K562 (cell line): ENCODE data around the gene ST6GALNAC2. TPM values are rescaled to one million over a fixed set of nuclear protein-coding genes. Genes with fewer than 3 reads are reported as not detected.

Experiments used
- ATAC-seq: fragments of 200-7000 bp; cut with Tn5 transposase; 3 replicates; pipeline ENCODE4 v1.9.1; 2020; ENCODE audit warnings: moderate library complexity
- BruUV-seq: library from RNA; stranded (reverse); fragments of 400-500 nt; replicated peaks from 2 replicates; lab custom pipeline; 2021; lab: Mats Ljungman, UMichigan
- CTCF ChIA-PET: fragments of 300-600 bp; formaldehyde crosslinking; extraction: SDS; loops from one replicate; lab custom pipeline; 2021; ENCODE audit warnings: low intra/inter-chr PET ratio; lab: Yijun Ruan, JAX
- POLR2A ChIA-PET: fragments of 300-600, 350-650 bp; sonication (Branson Sonifier 250); formaldehyde crosslinking; extraction: SDS; loops from one replicate; lab custom pipeline; 2021; ENCODE audit warnings: antibody characterized with exemption, inconsistent platforms; lab: Yijun Ruan, JAX
- DNase-seq, 4 experiments: peaks; one replicate each; pipeline versions ENCODE4 v3.0.0 to v3.0.0-alpha.2; 2011 to 2018; ENCODE audit warnings: low spot score in 3 of 4, mixed read lengths in 3 of 4; ENCODE audit errors: extremely low read depth in 1 of 4
- FAIRE-seq: peaks from 2 replicates; lab custom pipeline; 2011; peaks lifted over from hg19 to GRCh38; lab: Jason Lieb, UNC
- H2AFZ ChIP-seq: 2 replicates; pipeline ENCODE4 v1.6.0; 2011; ENCODE audit warnings: low read depth, low read length, control low read depth, inconsistent platforms
- H3K27ac ChIP-seq: fragments of 200-600 bp; 3 replicates; pipeline ENCODE4 v1.8.0; 2011; ENCODE audit warnings: low read depth, mild to moderate bottlenecking, control low read depth, inconsistent platforms, low read length, moderate library complexity, mixed read lengths; ENCODE audit errors: extremely low read depth
- H3K27me3 ChIP-seq, 2 experiments: fragments of 300-600 bp in 1 of 2; 2 replicates in 1 of 2; 3 replicates in 1 of 2; pipeline versions ENCODE4 v1.6.0 to v1.8.0; 2011; ENCODE audit warnings: inconsistent platforms in 2 of 2, low read length in 2 of 2, mild to moderate bottlenecking in 1 of 2, mixed read lengths in 1 of 2, moderate library complexity in 1 of 2; ENCODE audit not compliant: control insufficient read depth in 2 of 2, insufficient read depth in 2 of 2
- H3K36me3 ChIP-seq: fragments of 300-600 bp; 3 replicates; pipeline ENCODE4 v1.8.0; 2011; ENCODE audit warnings: mild to moderate bottlenecking, low read length, inconsistent platforms; ENCODE audit not compliant: control insufficient read depth, insufficient read depth
- H3K4me1 ChIP-seq, 2 experiments: fragments of 200-600 bp in 1 of 2; replicated peaks in 1 of 2; 2 replicates in 1 of 2; 3 replicates in 1 of 2; pipeline versions ENCODE4 v1.5.1 to v1.8.0; 2011; ENCODE audit warnings: inconsistent platforms in 2 of 2, low read length in 2 of 2, mild to moderate bottlenecking in 1 of 2, mixed read lengths in 1 of 2, moderate library complexity in 1 of 2; ENCODE audit not compliant: control insufficient read depth in 2 of 2, insufficient read depth in 2 of 2
- H3K4me2 ChIP-seq: 2 replicates; pipeline ENCODE4 v1.6.1; 2011; ENCODE audit warnings: low read length, control low read depth, inconsistent platforms, mixed read lengths; ENCODE audit not compliant: insufficient read depth
- H3K4me3 ChIP-seq: fragments of 200-600 bp; sonication (generic), shearing (Covaris generic); 2 replicates; pipeline ENCODE4 v1.5.1; 2016; ENCODE audit warnings: control low read depth, inconsistent platforms
- H3K79me2 ChIP-seq: fragments of 200-600 bp; 3 replicates; pipeline ENCODE4 v1.8.0; 2011; ENCODE audit warnings: low read length, inconsistent platforms; ENCODE audit not compliant: control insufficient read depth, insufficient read depth
- H3K9ac ChIP-seq, 2 experiments: 2 replicates each; pipeline versions ENCODE4 v1.6.0 to v1.6.1; 2011; ENCODE audit warnings: low read depth in 2 of 2, low read length in 2 of 2, control low read depth in 1 of 2, inconsistent platforms in 1 of 2, mild to moderate bottlenecking in 1 of 2, mixed read lengths in 1 of 2; ENCODE audit not compliant: insufficient read depth in 1 of 2
- H3K9me1 ChIP-seq: one replicate; pipeline ENCODE4 v1.6.0; 2011; ENCODE audit warnings: inconsistent platforms, mild to moderate bottlenecking, low read length, moderate library complexity; ENCODE audit not compliant: control insufficient read depth, insufficient read depth
- H3K9me3 ChIP-seq: replicated peaks from 2 replicates; pipeline ENCODE4 v1.5.1; 2011; ENCODE audit warnings: low read depth, low read length, inconsistent platforms; ENCODE audit not compliant: control insufficient read depth, insufficient read depth
- H4K20me1 ChIP-seq: replicated peaks from 2 replicates; pipeline ENCODE4 v1.6.1; 2011; ENCODE audit warnings: low read length, inconsistent platforms, mixed read lengths; ENCODE audit not compliant: control insufficient read depth, insufficient read depth
- ARHGAP35 ChIP-seq: fragments of 450-650 bp; IDR thresholded peaks from 2 replicates; pipeline ENCODE4 v1.6.1; 2018; ENCODE audit not compliant: partially characterized antibody
- CBFA2T3 ChIP-seq: fragments of 450-650 bp; IDR thresholded peaks from 2 replicates; pipeline ENCODE4 v1.6.1; 2017
- CLOCK ChIP-seq: fragments of 250-450 bp; sonication (Bioruptor Pico); IDR thresholded peaks from 2 replicates; pipeline ENCODE4 v1.4.0; 2020; ENCODE audit warnings: mild to moderate bottlenecking, moderate library complexity, borderline replicate concordance
- DNMT1 ChIP-seq: fragments of 450-650 bp; IDR thresholded peaks from 2 replicates; pipeline ENCODE4 v1.6.1; 2016; ENCODE audit warnings: antibody characterized with exemption, mild to moderate bottlenecking
- EP300 ChIP-seq: IDR thresholded peaks from 2 replicates; pipeline ENCODE4 v1.6.1; 2012; ENCODE audit warnings: low read length, improper control_type of control experiment
- FOXK1 ChIP-seq: sonication (generic); formaldehyde crosslinking; IDR thresholded peaks from 2 replicates; pipeline ENCODE4 v1.8.0; 2022; ENCODE audit warnings: missing genetic modification reagents, mild to moderate bottlenecking, borderline replicate concordance
- JUND ChIP-seq, 2 experiments: IDR thresholded peaks; 2 replicates in 1 of 2; 3 replicates in 1 of 2; pipeline ENCODE4 v1.6.1; 2011; ENCODE audit warnings: borderline replicate concordance in 2 of 2, low read depth in 2 of 2, low read length in 2 of 2, improper control_type of control experiment in 1 of 2, missing biosample characterization in 1 of 2, missing genetic modification characterization in 1 of 2, missing genetic modification reagents in 1 of 2
- MEF2D ChIP-seq: conservative IDR thresholded peaks from 2 replicates; pipeline ENCODE4 v1.6.1; 2016; ENCODE audit warnings: low read depth, missing genetic modification characterization, missing compliant biosample characterization
- MTA1 ChIP-seq: fragments of 450-650 bp; IDR thresholded peaks from 2 replicates; pipeline ENCODE4 v1.6.1; 2017; ENCODE audit warnings: borderline replicate concordance
- NELFE ChIP-seq: IDR thresholded peaks from 2 replicates; pipeline ENCODE4 v1.6.1; 2011; ENCODE audit warnings: mild to moderate bottlenecking; ENCODE audit not compliant: insufficient read depth, insufficient read length
- NEUROD1 ChIP-seq: fragments of 150-350 bp; IDR thresholded peaks from 2 replicates; pipeline ENCODE4 v1.6.1; 2014; ENCODE audit warnings: borderline replicate concordance, low read length, low read depth; ENCODE audit not compliant: partially characterized antibody
- NRF1 ChIP-seq, 2 experiments: fragments of 450-650 bp; IDR thresholded peaks in 1 of 2; conservative IDR thresholded peaks in 1 of 2; 2 replicates each; pipeline ENCODE4 v1.6.1; 2014; ENCODE audit warnings: mild to moderate bottlenecking in 2 of 2
- POLR2B ChIP-seq: fragments of 450-650 bp; IDR thresholded peaks from 2 replicates; pipeline ENCODE4 v1.6.1; 2018; ENCODE audit warnings: low read depth; ENCODE audit not compliant: partially characterized antibody
- POLR2H ChIP-seq: IDR thresholded peaks from 2 replicates; pipeline ENCODE4 v1.6.1; 2016; ENCODE audit warnings: missing genetic modification characterization, low read depth, mild to moderate bottlenecking, control low read depth, missing compliant biosample characterization, moderate library complexity
- PRPF4 ChIP-seq: fragments of 200-400 bp; formaldehyde crosslinking; IDR thresholded peaks from one replicate; pipeline ENCODE4 v1.6.1; 2017; ENCODE audit warnings: low read length, low read depth, mild to moderate bottlenecking; ENCODE audit not compliant: insufficient read depth, poor library complexity, severe bottlenecking
- RAD21 ChIP-seq, 2 experiments: fragments of 250-450 bp in 1 of 2; fragments of 450-650 bp in 1 of 2; sonication (Bioruptor Pico) in 1 of 2; formaldehyde crosslinking in 1 of 2; IDR thresholded peaks in 1 of 2; conservative IDR thresholded peaks in 1 of 2; 2 replicates each; pipeline versions ENCODE4 v1.4.0 to v1.8.0; 2020 to 2022; ENCODE audit warnings: mild to moderate bottlenecking in 2 of 2, moderate library complexity in 1 of 2
- SMARCE1 ChIP-seq: fragments of 450-650 bp; IDR thresholded peaks from 2 replicates; pipeline ENCODE4 v1.7.1; 2016; ENCODE audit warnings: mild to moderate bottlenecking
- SNRNP70 ChIP-seq: fragments of 200-400 bp; formaldehyde crosslinking; optimal IDR thresholded peaks from 2 replicates; pipeline ENCODE3; 2017; ENCODE audit warnings: low read depth, low read length
- TCFL5 ChIP-seq: fragments of 250-450 bp; sonication (Bioruptor Pico); conservative IDR thresholded peaks from 2 replicates; pipeline ENCODE4 v1.6.1; 2021; ENCODE audit warnings: mild to moderate bottlenecking, moderate library complexity, matching md5 sums
- WGBS: fragments of 100-300 bp; shearing (Covaris generic); methylation state at CpG from one replicate; pipeline ENCODE4 v1.1.6; 2016; ENCODE audit warnings: low coverage, mixed read lengths; ENCODE audit not compliant: insufficient coverage; ENCODE audit errors: missing lambda C conversion rate; 5-methylcytosine and 5-hydroxymethylcytosine counted together
- in situ Hi-C: fragments of 300-500 bp; cut with MboI; formaldehyde crosslinking; loops from 4 replicates; pipeline ENCODE4 v1.15.0; 2018; ENCODE audit warnings: inconsistent platforms, mixed read lengths
- intact Hi-C: fragments of 100-400 bp; cut with micrococcal nuclease; formaldehyde crosslinking; loops from 2 replicates; pipeline ENCODE4 v1.14.2; 2022
- polyA plus RNA-seq, 8 experiments: library from polyadenylated mRNA; depleted of rRNA in 4 of 8; stranded (reverse) in 5 of 8; unstranded in 3 of 8; fragments of >200 nt; fragmentation: Nextera tagmentation in 2 of 8; fragmentation: Illumina TruSeq in 1 of 8; extraction: Ambion mirVana in 2 of 8; extraction: Trizol in 1 of 8; gene quantifications; 2 replicates each; pipeline versions ENCODE4 v1.2.1 to v1.2.3, GENCODE V29; 2011 to 2014; ENCODE audit warnings: inconsistent platforms in 1 of 8, missing spikeins in 1 of 8
- total RNA-seq, 7 experiments: library from RNA; depleted of rRNA in 6 of 7; stranded (reverse); fragments of >200 nt in 6 of 7; fragmentation: Illumina TruSeq in 2 of 7; extraction: Trizol in 2 of 7; gene quantifications; 2 replicates each; pipeline versions ENCODE4 v1.2.1 to v1.2.3, GENCODE V29; 2011 to 2021; ENCODE audit warnings: low replicate concordance in 1 of 7

The ST6GALNAC2 gene
- total and polyA plus RNA-seq, 9 of the 15 experiments (the other 6 are each of a cell fraction or from before 2014, with no cell fraction given), result 0.18 TPM; not detected in 8

- H3K27ac ChIP-seq, result peak overlapping the region; percentile 67
- no peak overlapping the region for H2AFZ ChIP-seq
- BruUV-seq, result no TSS peak
- no peaks in the 10 kb centered on the region for H3K9me3 ChIP-seq
- H3K79me2 ChIP-seq, result peaks cover 60% of the 10 kb centered on the region
- intact Hi-C loops (no loop called here), in situ Hi-C loops (no loop called here)
- DNase-seq, result peak; percentile 46 to 78 (median 60)
- ChIA-PET POLR2A (interaction anchor here (0.7 to 5.8 kb wide), 6 partner anchors 9 to 134 kb away, joined by 3 to 38 read pairs (median 4); no protein-coding TSS in a partner anchor), CTCF (no interaction called here)
- H3K9me1 ChIP-seq, result no peaks in the 10 kb centered on the region
- ATAC-seq, result peak; percentile 56
- FAIRE-seq, result peak; percentile 60
- H3K4me3 ChIP-seq, result no peak overlapping the region
- H3K9ac ChIP-seq, result peak overlapping the region; percentile 24 to 41; a peak in 2 of 4 replicates
- WGBS, result 18% methylated on average over 6 of the region's 6 CpGs
- peaks cover 77% of the 10 kb centered on the region for H3K36me3 ChIP-seq
- peak overlapping the region; percentile 56 for H3K4me2 ChIP-seq
- no peaks in the 10 kb centered on the region for H3K27me3 ChIP-seq
- H3K4me1 ChIP-seq, result peaks cover 22 to 36% of the 10 kb centered on the region in 2 experiments
- H4K20me1 ChIP-seq, result peaks cover 38% of the 10 kb centered on the region
- TF ChIP-seq FOXK1 (CRISPR knock-in tag) (no peak), MTA1 (no peak), NEUROD1 (peak; percentile 54), POLR2B (no peak), POLR2H (tag) (no peak), DNMT1 (no peak), ARHGAP35 (no peak), CBFA2T3 (peak; percentile 62), TCFL5 (CRISPR knock-in tag) (no peak), NRF1 (conservative IDR thresholded peaks at IDR 0.05 in 1 of 2, IDR thresholded peaks at IDR 0.05 in 1 of 2) (peak; percentile 55 to 60), PRPF4 (no peak), NELFE (no peak), EP300 (peak; percentile 50; the same call in 1 of the 2 replicates), RAD21 (CRISPR knock-in tag; conservative IDR thresholded peaks at IDR 0.05 in 1 of 2, IDR thresholded peaks at IDR 0.05 in 1 of 2) (no peak), SMARCE1 (peak; percentile 81), SNRNP70 (no peak), MEF2D (tag) (no peak), JUND (IDR thresholded peaks at IDR 0.05; ENCODE audit: borderline replicate concordance, low read depth, low read length) (peak; percentile 98), JUND (tag; IDR thresholded peaks at IDR 0.05; ENCODE audit: borderline replicate concordance, low read depth, low read length) (peak; percentile 95), CLOCK (no peak)
Measured at GRCh38 chr17:76562734-76563148, 22.9 kb downstream of the ST6GALNAC2 start.
